ENCODE data around the gene EFS.

GRCh38 chr14:23378612-23379220 lies 13.7 kb upstream of the EFS start:
- TF ChIP-seq POLR2A (IDR thresholded peaks at IDR 0.05; ENCODE audit: low read depth, low read length) (no peak), TAF1 (IDR thresholded peaks at IDR 0.05; ENCODE audit: low read depth, low read length) (no peak), SPI1 (IDR thresholded peaks at IDR 0.05; ENCODE audit: low read depth, low read length) (no peak), POLR2AphosphoS5 (IDR thresholded peaks at IDR 0.05; ENCODE audit: low read depth, low read length) (no peak), PAX5 (IDR thresholded peaks at IDR 0.05; ENCODE audit: insufficient read depth, low read length, severe bottlenecking) (no peak), POU2F2 (IDR thresholded peaks at IDR 0.05; ENCODE audit: low read depth, low read length) (no peak)
